DND-41 (cell line): Measurements from ENCODE around the gene SUMF1.

ENCODE experiments used
- EZH2 ChIP-seq: IDR thresholded peaks from 3 replicates; pipeline ENCODE4 v1.6.1; 2012; ENCODE audit warnings: borderline replicate concordance, low read depth, mild to moderate bottlenecking, moderate library complexity, low read length, inconsistent platforms; ENCODE audit not compliant: severe bottlenecking
- TF ChIP-seq, protein P1 (sequence below): IDR thresholded peaks from 2 replicates; pipeline ENCODE4 v1.5.1; 2012; ENCODE audit warnings: borderline replicate concordance, low read length, moderate library complexity, mild to moderate bottlenecking; ENCODE audit not compliant: poor library complexity, severe bottlenecking; ENCODE audit errors: extremely low read depth

- TF ChIP-seq EZH2 = no peak
- TF ChIP-seq, protein P1, sequence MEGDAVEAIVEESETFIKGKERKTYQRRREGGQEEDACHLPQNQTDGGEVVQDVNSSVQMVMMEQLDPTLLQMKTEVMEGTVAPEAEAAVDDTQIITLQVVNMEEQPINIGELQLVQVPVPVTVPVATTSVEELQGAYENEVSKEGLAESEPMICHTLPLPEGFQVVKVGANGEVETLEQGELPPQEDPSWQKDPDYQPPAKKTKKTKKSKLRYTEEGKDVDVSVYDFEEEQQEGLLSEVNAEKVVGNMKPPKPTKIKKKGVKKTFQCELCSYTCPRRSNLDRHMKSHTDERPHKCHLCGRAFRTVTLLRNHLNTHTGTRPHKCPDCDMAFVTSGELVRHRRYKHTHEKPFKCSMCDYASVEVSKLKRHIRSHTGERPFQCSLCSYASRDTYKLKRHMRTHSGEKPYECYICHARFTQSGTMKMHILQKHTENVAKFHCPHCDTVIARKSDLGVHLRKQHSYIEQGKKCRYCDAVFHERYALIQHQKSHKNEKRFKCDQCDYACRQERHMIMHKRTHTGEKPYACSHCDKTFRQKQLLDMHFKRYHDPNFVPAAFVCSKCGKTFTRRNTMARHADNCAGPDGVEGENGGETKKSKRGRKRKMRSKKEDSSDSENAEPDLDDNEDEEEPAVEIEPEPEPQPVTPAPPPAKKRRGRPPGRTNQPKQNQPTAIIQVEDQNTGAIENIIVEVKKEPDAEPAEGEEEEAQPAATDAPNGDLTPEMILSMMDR = no peak
These were observed 126.4 kb downstream of the SUMF1 start for GRCh38 chr3:4340411-4341335.
